ENCODE data around the gene NUCB1.

NUCB1 gene

DNA sequence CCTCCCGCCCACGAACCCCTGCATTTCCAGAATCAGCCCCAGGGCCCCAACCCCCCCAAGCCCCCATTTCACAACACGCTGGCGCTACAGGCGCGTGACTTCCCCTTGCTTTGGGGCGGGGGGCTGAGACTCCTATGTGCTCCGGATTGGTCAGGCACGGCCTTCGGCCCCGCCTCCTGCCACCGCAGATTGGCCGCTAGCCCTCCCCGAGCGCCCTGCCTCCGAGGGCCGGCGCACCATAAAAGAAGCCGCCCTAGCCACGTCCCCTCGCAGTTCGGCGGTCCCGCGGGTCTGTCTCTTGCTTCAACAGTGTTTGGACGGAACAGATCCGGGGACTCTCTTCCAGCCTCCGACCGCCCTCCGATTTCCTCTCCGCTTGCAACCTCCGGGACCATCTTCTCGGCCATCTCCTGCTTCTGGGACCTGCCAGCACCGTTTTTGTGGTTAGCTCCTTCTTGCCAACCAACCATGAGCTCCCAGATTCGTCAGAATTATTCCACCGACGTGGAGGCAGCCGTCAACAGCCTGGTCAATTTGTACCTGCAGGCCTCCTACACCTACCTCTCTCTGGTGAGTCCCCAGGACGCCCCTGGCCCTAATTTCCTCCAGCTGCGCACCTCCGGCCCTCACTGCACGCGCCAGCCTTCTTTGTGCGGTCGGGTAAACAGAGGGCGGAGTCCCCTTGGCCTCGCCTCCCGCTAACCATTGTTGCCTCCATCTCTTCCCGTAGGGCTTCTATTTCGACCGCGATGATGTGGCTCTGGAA is 65.1 kb downstream of the NUCB1 start, which contains the start of gene FTL:
FTL (plus strand) TSS at position 270 of the 766 bp plus-strand sequence; CDS start at position 469, 199 bp downstream.
- TF ChIP-seq, protein P1, sequence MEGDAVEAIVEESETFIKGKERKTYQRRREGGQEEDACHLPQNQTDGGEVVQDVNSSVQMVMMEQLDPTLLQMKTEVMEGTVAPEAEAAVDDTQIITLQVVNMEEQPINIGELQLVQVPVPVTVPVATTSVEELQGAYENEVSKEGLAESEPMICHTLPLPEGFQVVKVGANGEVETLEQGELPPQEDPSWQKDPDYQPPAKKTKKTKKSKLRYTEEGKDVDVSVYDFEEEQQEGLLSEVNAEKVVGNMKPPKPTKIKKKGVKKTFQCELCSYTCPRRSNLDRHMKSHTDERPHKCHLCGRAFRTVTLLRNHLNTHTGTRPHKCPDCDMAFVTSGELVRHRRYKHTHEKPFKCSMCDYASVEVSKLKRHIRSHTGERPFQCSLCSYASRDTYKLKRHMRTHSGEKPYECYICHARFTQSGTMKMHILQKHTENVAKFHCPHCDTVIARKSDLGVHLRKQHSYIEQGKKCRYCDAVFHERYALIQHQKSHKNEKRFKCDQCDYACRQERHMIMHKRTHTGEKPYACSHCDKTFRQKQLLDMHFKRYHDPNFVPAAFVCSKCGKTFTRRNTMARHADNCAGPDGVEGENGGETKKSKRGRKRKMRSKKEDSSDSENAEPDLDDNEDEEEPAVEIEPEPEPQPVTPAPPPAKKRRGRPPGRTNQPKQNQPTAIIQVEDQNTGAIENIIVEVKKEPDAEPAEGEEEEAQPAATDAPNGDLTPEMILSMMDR (IDR thresholded peaks at IDR 0.05; ENCODE audit: low read depth, low read length, missing control alignments): no peak
- peak within 1 kb of the TSS; percentile 64 for H3K4me3 ChIP-seq (ENCODE audit: low read depth, low read length)
- peak; percentile 89 for DNase-seq (ENCODE audit: low read depth)

DNA sequence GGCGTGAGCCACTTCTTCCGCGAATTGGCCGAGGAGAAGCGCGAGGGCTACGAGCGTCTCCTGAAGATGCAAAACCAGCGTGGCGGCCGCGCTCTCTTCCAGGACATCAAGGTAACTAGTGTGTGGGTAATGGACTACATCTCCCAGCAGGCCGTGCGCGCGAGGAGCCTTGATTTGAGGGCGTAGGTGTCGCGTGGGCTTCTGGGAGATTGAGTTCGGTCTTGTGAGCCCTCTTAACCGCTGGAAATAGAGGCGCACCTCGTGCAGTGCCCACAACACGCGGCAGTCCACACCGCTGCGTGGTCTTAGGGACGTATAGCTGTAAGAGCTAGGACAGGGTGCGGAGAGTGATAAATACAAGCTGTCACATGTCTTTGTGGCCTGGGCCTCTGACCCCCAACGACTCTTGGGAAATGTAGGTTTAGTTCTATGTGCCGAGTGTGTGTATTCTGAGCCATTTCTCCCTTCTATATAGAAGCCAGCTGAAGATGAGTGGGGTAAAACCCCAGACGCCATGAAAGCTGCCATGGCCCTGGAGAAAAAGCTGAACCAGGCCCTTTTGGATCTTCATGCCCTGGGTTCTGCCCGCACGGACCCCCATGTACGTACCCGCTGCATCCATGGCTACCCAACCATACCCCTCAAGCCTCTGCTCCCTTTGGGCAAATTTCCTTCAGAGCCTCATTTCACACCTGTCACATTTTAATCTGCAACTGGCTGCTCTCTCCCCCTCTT is 65.9 kb downstream of the NUCB1 start:
- peak; percentile 84 for DNase-seq (ENCODE audit: low read depth)
- peak overlapping the region; percentile 64 for H3K4me3 ChIP-seq (ENCODE audit: low read depth, low read length)

DNA sequence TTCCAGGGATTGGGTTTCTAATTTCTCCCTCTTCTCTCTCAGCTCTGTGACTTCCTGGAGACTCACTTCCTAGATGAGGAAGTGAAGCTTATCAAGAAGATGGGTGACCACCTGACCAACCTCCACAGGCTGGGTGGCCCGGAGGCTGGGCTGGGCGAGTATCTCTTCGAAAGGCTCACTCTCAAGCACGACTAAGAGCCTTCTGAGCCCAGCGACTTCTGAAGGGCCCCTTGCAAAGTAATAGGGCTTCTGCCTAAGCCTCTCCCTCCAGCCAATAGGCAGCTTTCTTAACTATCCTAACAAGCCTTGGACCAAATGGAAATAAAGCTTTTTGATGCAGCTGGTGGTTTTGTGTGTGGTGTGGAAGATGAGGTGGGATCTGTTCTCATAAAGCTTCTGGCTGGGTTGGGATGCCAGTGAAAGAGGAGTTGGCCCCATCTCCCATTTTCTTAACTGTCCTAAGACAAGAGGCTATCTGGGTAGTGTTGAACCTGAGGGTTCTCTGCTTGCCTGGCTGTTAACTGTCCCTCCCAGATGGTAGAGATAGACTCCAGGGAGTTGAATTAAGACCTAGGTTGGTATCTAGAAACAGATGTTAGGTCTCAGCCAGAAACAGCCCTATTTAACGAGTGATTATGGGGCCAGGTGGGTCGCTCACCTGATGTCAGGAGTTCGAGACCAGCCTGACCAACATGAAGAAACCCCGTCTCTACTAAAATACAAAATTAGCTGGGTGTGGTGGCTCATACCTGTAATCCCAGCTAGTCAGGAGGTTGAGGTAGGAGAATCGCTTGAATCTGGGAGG is 66.6 kb downstream of the NUCB1 start:
- no peak for DNase-seq (ENCODE audit: low read depth)
- TF ChIP-seq, protein P1 (IDR thresholded peaks at IDR 0.05; ENCODE audit: low read depth, low read length, missing control alignments): no peak
- H3K4me3 ChIP-seq (ENCODE audit: low read depth, low read length): peak overlapping the region; percentile 64

More for the DNA sequence above, 65.9 kb downstream of the NUCB1 start:
- TF ChIP-seq, protein P1 (IDR thresholded peaks at IDR 0.05; ENCODE audit: low read depth, low read length, missing control alignments): no peak

DNA sequence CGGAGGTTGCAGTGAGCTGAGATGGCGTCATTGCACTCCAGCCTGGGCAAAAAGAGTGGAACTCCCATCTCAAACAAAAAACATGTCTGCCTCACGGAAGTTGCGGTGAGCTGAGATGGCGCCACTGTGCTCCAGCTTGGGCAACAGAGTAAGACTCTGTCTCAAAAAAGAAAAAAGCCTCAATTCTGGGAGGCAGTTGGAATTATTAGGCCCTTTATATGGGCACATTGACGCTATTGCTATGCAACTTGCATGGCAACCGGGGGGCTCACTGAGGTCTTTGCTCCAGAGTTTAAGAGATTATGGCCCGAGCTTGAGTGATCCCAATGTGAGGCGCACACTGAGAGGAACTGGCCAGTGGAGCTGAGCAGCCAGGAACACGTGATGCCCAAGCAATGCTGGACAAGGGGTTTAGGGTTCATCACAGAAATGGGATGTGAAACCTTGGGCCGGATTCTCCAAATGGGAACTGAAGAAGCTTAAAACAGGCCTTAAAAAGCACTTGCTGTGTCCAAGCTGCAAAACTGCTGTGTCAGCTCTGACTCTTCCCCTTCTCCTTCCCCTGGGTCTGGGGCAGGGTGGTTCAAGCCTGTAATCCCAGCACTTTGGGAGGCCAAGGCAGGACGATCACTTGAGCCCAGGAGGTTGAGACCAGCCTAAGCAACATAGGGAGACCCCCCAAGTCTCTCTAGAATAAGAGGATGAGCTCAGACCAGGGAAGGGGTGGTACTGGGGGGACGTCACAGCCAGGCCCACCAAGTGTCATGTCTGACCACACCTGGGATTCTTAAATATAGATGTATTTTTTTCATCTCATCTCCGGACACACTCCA is 67.5 kb downstream of the NUCB1 start:
- no peak for DNase-seq (ENCODE audit: low read depth)
- no peak overlapping the region; the same call in 1 of the 2 replicates for H3K4me3 ChIP-seq (ENCODE audit: low read depth, low read length)
- TF ChIP-seq, protein P1 (IDR thresholded peaks at IDR 0.05; ENCODE audit: low read depth, low read length, missing control alignments): no peak

DNA sequence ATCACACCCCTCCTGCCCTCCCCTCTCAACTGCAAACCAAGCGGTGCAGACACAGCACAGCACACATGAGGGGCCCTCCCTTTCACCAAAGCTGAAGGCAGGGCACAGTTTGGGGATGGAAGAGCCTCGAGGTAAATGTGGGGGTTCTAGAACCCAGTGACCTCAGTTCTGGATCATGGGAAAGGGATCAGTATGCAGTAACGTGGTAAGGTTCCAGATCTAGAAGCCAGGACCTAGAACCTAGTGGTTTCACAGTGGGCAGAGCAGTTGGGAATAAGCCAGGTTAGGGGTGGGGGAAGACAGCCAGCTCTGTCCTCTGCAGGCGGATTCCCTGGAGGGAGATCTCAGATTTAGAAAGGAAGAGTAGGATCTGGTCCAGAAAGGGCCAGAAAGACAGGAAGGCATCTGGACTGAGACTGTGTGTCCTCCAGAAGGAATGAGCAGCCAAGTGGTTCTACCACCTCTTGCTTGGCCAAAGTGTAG is 68.1 kb downstream of the NUCB1 start:
- TF ChIP-seq, protein P1 (IDR thresholded peaks at IDR 0.05; ENCODE audit: low read depth, low read length, missing control alignments): no peak
- H3K4me3 ChIP-seq (ENCODE audit: low read depth, low read length): no peak overlapping the region
- no peak for DNase-seq (ENCODE audit: low read depth)

DNA sequence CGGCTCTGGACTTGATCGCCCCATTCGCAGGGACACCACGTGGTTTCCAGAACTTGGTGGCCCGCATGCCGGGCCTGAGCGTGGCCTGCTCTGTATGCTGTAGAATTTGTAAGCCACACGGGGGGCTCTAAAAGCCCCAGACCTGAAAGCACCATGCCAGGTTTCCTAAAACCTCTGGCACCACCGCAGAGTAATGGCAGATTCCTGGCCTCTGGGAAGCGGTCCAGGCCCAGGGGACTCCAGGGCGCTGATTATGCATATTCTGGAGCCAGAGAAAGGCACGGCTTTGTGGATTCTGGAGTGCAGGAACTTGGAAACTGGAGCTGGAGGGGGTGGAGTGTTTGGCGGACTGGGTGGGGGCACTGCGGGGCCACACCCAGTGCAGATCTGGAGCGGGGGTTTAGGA is 68.7 kb downstream of the NUCB1 start:
- TF ChIP-seq, protein P1 (IDR thresholded peaks at IDR 0.05; ENCODE audit: low read depth, low read length, missing control alignments): no peak
- H3K4me3 ChIP-seq (ENCODE audit: low read depth, low read length): no peak overlapping the region
- DNase-seq (ENCODE audit: low read depth): no peak
